IMR-90 (cell line): ENCODE data around the gene OSTN. TPM values are rescaled to one million over a fixed set of nuclear protein-coding genes. Genes with fewer than 3 reads are reported as not detected.

Source experiments
- ATAC-seq: fragments of 200-7000 bp; cut with Tn5 transposase; 2 replicates; pipeline ENCODE4 v1.9.1; 2020; ENCODE audit warnings: low read depth, mild to moderate bottlenecking, moderate library complexity
- BruUV-seq: library from RNA; stranded (reverse); fragments of 400-500 nt; replicated peaks from 2 replicates; lab custom pipeline; 2021; lab: Mats Ljungman, UMichigan
- CTCF ChIA-PET: fragments of 300-600 bp; formaldehyde crosslinking; extraction: SDS; loops from one replicate; lab custom pipeline; 2021; ENCODE audit warnings: antibody characterized with exemption; lab: Yijun Ruan, JAX
- POLR2A ChIA-PET: fragments of 300-600 bp; sonication (Branson Sonifier 250); formaldehyde crosslinking; loops from one replicate; lab custom pipeline; 2022; ENCODE audit warnings: antibody characterized with exemption; ENCODE audit not compliant: unreplicated experiment; lab: Charles Lee
- DNase-seq: peaks from one replicate; pipeline ENCODE4 v3.0.0; 2013
- H2AFZ ChIP-seq: replicated peaks from 2 replicates; pipeline ENCODE3; 2013; ENCODE audit warnings: low read length, mild to moderate bottlenecking; ENCODE audit not compliant: poor library complexity
- H2AK5ac ChIP-seq: 2 replicates; pipeline ENCODE4 v1.6.1; 2013; ENCODE audit warnings: low read depth, low read length, inconsistent platforms
- H2AK9ac ChIP-seq: replicated peaks from 2 replicates; pipeline ENCODE3; 2013; ENCODE audit warnings: mild to moderate bottlenecking, low read depth, low read length, moderate library complexity; ENCODE audit not compliant: poor library complexity
- H2BK120ac ChIP-seq: 2 replicates; pipeline ENCODE4 v1.6.1; 2013; ENCODE audit warnings: low read depth, low read length, inconsistent platforms
- H2BK15ac ChIP-seq: 3 replicates; pipeline ENCODE4 v1.6.1; 2013; ENCODE audit warnings: low read depth, low read length, inconsistent platforms
- H2BK20ac ChIP-seq: 2 replicates; pipeline ENCODE4 v1.6.1; 2013; ENCODE audit warnings: low read depth, mild to moderate bottlenecking, inconsistent platforms, low read length, moderate library complexity
- H2BK5ac ChIP-seq: 2 replicates; pipeline ENCODE4 v1.6.1; 2013; ENCODE audit warnings: mild to moderate bottlenecking, low read depth, low read length, inconsistent platforms; ENCODE audit not compliant: poor library complexity, severe bottlenecking
- H3K14ac ChIP-seq: replicated peaks from 2 replicates; pipeline ENCODE4 v1.6.1; 2013; ENCODE audit warnings: low read depth, low read length, inconsistent platforms
- H3K18ac ChIP-seq: 2 replicates; pipeline ENCODE4 v1.6.1; 2013; ENCODE audit warnings: low read depth, low read length, control low read depth
- H3K23ac ChIP-seq: 2 replicates; pipeline ENCODE4 v1.6.1; 2013; ENCODE audit warnings: low read depth, low read length, inconsistent platforms
- H3K27ac ChIP-seq: 2 replicates; pipeline ENCODE4 v1.5.1; 2013; ENCODE audit warnings: mild to moderate bottlenecking, control low read depth, low read length; ENCODE audit not compliant: insufficient read depth
- H3K27me3 ChIP-seq: 2 replicates; pipeline ENCODE4 v1.6.1; 2013; ENCODE audit warnings: low read length; ENCODE audit not compliant: control insufficient read depth, insufficient read depth
- H3K36me3 ChIP-seq: 2 replicates; pipeline ENCODE4 v1.6.1; 2013; ENCODE audit warnings: low read length, mixed read lengths; ENCODE audit not compliant: control insufficient read depth, insufficient read depth
- H3K4ac ChIP-seq: 2 replicates; pipeline ENCODE4 v1.6.1; 2013; ENCODE audit warnings: low read depth, low read length, inconsistent platforms
- H3K4me1 ChIP-seq: 2 replicates; pipeline ENCODE4 v1.6.1; 2013; ENCODE audit warnings: low read length, mixed read lengths; ENCODE audit not compliant: control insufficient read depth, insufficient read depth
- H3K4me2 ChIP-seq: 2 replicates; pipeline ENCODE4 v1.6.1; 2013; ENCODE audit warnings: low read depth, mild to moderate bottlenecking, control low read depth, low read length, moderate library complexity
- H3K4me3 ChIP-seq: 2 replicates; pipeline ENCODE4 v1.5.1; 2013; ENCODE audit warnings: low read depth, mild to moderate bottlenecking, control low read depth, low read length, moderate library complexity; ENCODE audit not compliant: insufficient read depth
- H3K56ac ChIP-seq: 2 replicates; pipeline ENCODE4 v1.6.1; 2013; ENCODE audit warnings: low read length, inconsistent platforms; ENCODE audit not compliant: insufficient read depth; ENCODE audit errors: extremely low read depth
- H3K79me1 ChIP-seq, 2 experiments: 2 replicates each; pipeline ENCODE4 v1.6.1; 2013; ENCODE audit warnings: low read length in 2 of 2, inconsistent platforms in 1 of 2, low read depth in 1 of 2
- H3K9ac ChIP-seq: 2 replicates; pipeline ENCODE4 v1.6.1; 2013; ENCODE audit warnings: low read depth, low read length, control low read depth
- H3K9me1 ChIP-seq: 2 replicates; pipeline ENCODE4 v1.6.1; 2013; ENCODE audit warnings: low read length, inconsistent platforms; ENCODE audit not compliant: insufficient read depth
- H3K9me3 ChIP-seq: 2 replicates; pipeline ENCODE4 v1.6.1; 2013; ENCODE audit warnings: low read length; ENCODE audit not compliant: control insufficient read depth, insufficient read depth
- H4K20me1 ChIP-seq: 2 replicates; pipeline ENCODE4 v1.6.1; 2013; ENCODE audit warnings: low read length, inconsistent platforms; ENCODE audit not compliant: insufficient read depth
- H4K5ac ChIP-seq: 2 replicates; pipeline ENCODE4 v1.6.1; 2013; ENCODE audit warnings: mild to moderate bottlenecking, low read depth, low read length, control low read depth
- H4K8ac ChIP-seq, 2 experiments: 2 replicates each; pipeline ENCODE4 v1.6.1; 2013; ENCODE audit warnings: low read depth in 2 of 2, low read length in 2 of 2, control low read depth in 1 of 2, inconsistent platforms in 1 of 2
- H4K91ac ChIP-seq: 2 replicates; pipeline ENCODE4 v1.6.1; 2013; ENCODE audit warnings: low read depth, low read length, inconsistent platforms; ENCODE audit not compliant: insufficient read depth
- BHLHE40 ChIP-seq: fragments of 150-350 bp; IDR thresholded peaks from 2 replicates; pipeline ENCODE4 v1.6.1; 2016; ENCODE audit warnings: mild to moderate bottlenecking, low read depth, low read length
- MAFK ChIP-seq: IDR thresholded peaks from 2 replicates; pipeline ENCODE4 v1.6.1; 2012; ENCODE audit warnings: low read depth, low read length, improper control_type of control experiment
- NFE2L2 ChIP-seq: fragments of 150-350 bp; IDR thresholded peaks from 2 replicates; pipeline ENCODE4 v1.6.1; 2016; ENCODE audit warnings: low read depth, mild to moderate bottlenecking, low read length
- POLR2A ChIP-seq: IDR thresholded peaks from 2 replicates; pipeline ENCODE4 v1.6.1; 2012; ENCODE audit warnings: mild to moderate bottlenecking, low read depth, low read length
- RAD21 ChIP-seq: IDR thresholded peaks from 2 replicates; pipeline ENCODE4 v1.6.1; 2012; ENCODE audit warnings: low read length, improper control_type of control experiment
- RCOR1 ChIP-seq: IDR thresholded peaks from 2 replicates; pipeline ENCODE4 v1.6.1; 2012; ENCODE audit warnings: mild to moderate bottlenecking, low read length, improper control_type of control experiment; ENCODE audit not compliant: insufficient replicate concordance
- SMC3 ChIP-seq: fragments of 150-350 bp; IDR thresholded peaks from 2 replicates; pipeline ENCODE4 v1.6.1; 2016; ENCODE audit warnings: low read depth, mild to moderate bottlenecking, antibody characterized with exemption, low read length, moderate library complexity
- USF2 ChIP-seq: fragments of 150-350 bp; IDR thresholded peaks from 2 replicates; pipeline ENCODE4 v1.6.1; 2017; ENCODE audit warnings: mild to moderate bottlenecking, antibody characterized with exemption, low read length, low read depth
- WGBS, 2 experiments: methylation state at CpG; one replicate each; pipeline versions ENCODE4 v1.1.5 to v1.1.7; 2013; ENCODE audit warnings: missing lambda C conversion rate in 2 of 2; ENCODE audit not compliant: insufficient read length in 1 of 2; ENCODE audit errors: extremely low coverage in 2 of 2; 5-methylcytosine and 5-hydroxymethylcytosine counted together
- dilution Hi-C: fragments of 300-500 bp; cut with HindIII; formaldehyde crosslinking; loops from one replicate; pipeline ENCODE4 v1.14.3; 2018; ENCODE audit warnings: low sequenced_read_pairs; ENCODE audit not compliant: unreplicated experiment
- in situ Hi-C: fragments of 300-500 bp; cut with MboI; formaldehyde crosslinking; loops from 3 replicates; pipeline ENCODE4 v1.14.3; 2019; ENCODE audit warnings: low sequenced_read_pairs, inconsistent platforms, mixed read lengths
- intact Hi-C: fragments of 100-400 bp; cut with micrococcal nuclease; formaldehyde crosslinking; loops from 2 replicates; pipeline ENCODE4 v1.10.0; 2022
- polyA plus RNA-seq, 3 experiments: library from polyadenylated mRNA; depleted of rRNA; stranded (reverse); fragments of >200 nt; gene quantifications; 2 replicates each; pipeline ENCODE4 v1.2.3, GENCODE V29; 2012; ENCODE audit warnings: low replicate concordance in 1 of 3
- total RNA-seq: library from RNA; depleted of rRNA; stranded (reverse); fragments of >200 nt; gene quantifications from 2 replicates; pipeline ENCODE4 v1.2.3, GENCODE V29; 2012
- TF ChIP-seq, protein P1 (sequence below): fragments of 150-350 bp; IDR thresholded peaks from 2 replicates; pipeline ENCODE4 v1.6.1; 2016; ENCODE audit warnings: low read depth, mild to moderate bottlenecking, low read length, moderate library complexity, borderline replicate concordance
- TF ChIP-seq, protein P2 (sequence below): conservative IDR thresholded peaks from 2 replicates; pipeline ENCODE4 v1.5.1; 2012; ENCODE audit warnings: mild to moderate bottlenecking, low read depth, low read length, improper control_type of control experiment

OSTN gene
- total and polyA plus RNA-seq, 2 of the 4 experiments (the other 2 are of a cell fraction), result not detected

- Histone ChIP-seq H4K91ac (no peak overlapping the region), H3K27ac (no peak overlapping the region), H3K9me3 (no peaks in the 10 kb centered on the region), H3K18ac (no peak overlapping the region), H3K36me3 (no peaks in the 10 kb centered on the region), H3K23ac (no peak overlapping the region), H3K4me3 (no peak overlapping the region), H4K20me1 (no peaks in the 10 kb centered on the region), H2BK20ac (no peak overlapping the region), H2BK120ac (no peak overlapping the region), H3K79me1 (no peaks in the 10 kb centered on the region), H3K14ac (no peak overlapping the region), H2AK5ac (no peak overlapping the region), H4K5ac (no peak overlapping the region), H2BK5ac (no peak overlapping the region), H2BK15ac (no peak overlapping the region), H2AK9ac (no peak overlapping the region), H3K56ac (no peak overlapping the region), H4K8ac (no peak overlapping the region), H3K9ac (no peak overlapping the region), H3K4me2 (no peak overlapping the region), H2AFZ (no peak overlapping the region), H3K4me1 (no peaks in the 10 kb centered on the region), H3K27me3 (no peaks in the 10 kb centered on the region), H3K4ac (no peak overlapping the region), H3K9me1 (no peaks in the 10 kb centered on the region)
- no peak for DNase-seq
- ATAC-seq, result no peak
- BruUV-seq, result no TSS peak
- POLR2A ChIA-PET, result interaction anchor here (0.7 kb wide), 1 partner anchor 35 kb away, joined by 4 read pairs; the partner anchor contains the start of gene CCDC50
- WGBS, 2 experiments, result no CpG with 5 or more reads among the region's 1 CpG
- intact Hi-C loops (no loop called here), in situ Hi-C loops (no loop called here), dilution Hi-C loops (no loop called here)
- TF ChIP-seq, protein P1, sequence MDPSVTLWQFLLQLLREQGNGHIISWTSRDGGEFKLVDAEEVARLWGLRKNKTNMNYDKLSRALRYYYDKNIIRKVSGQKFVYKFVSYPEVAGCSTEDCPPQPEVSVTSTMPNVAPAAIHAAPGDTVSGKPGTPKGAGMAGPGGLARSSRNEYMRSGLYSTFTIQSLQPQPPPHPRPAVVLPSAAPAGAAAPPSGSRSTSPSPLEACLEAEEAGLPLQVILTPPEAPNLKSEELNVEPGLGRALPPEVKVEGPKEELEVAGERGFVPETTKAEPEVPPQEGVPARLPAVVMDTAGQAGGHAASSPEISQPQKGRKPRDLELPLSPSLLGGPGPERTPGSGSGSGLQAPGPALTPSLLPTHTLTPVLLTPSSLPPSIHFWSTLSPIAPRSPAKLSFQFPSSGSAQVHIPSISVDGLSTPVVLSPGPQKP, result no peak
- TF ChIP-seq USF2 (no peak), NFE2L2 (no peak), SMC3 (no peak), MAFK (no peak), RCOR1 (no peak), RAD21 (no peak), BHLHE40 (no peak), POLR2A (no peak)
- TF ChIP-seq, protein P2, sequence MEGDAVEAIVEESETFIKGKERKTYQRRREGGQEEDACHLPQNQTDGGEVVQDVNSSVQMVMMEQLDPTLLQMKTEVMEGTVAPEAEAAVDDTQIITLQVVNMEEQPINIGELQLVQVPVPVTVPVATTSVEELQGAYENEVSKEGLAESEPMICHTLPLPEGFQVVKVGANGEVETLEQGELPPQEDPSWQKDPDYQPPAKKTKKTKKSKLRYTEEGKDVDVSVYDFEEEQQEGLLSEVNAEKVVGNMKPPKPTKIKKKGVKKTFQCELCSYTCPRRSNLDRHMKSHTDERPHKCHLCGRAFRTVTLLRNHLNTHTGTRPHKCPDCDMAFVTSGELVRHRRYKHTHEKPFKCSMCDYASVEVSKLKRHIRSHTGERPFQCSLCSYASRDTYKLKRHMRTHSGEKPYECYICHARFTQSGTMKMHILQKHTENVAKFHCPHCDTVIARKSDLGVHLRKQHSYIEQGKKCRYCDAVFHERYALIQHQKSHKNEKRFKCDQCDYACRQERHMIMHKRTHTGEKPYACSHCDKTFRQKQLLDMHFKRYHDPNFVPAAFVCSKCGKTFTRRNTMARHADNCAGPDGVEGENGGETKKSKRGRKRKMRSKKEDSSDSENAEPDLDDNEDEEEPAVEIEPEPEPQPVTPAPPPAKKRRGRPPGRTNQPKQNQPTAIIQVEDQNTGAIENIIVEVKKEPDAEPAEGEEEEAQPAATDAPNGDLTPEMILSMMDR, result no peak
- CTCF ChIA-PET, result interaction anchor here (0.7 kb wide), 1 partner anchor 74 kb away, joined by 3 read pairs; no protein-coding TSS in a partner anchor
These were observed 95.2 kb downstream of the OSTN start for GRCh38 chr3:191294291-191294690.
